GM18868 (cell line): ENCODE results near the gene KIF17.

Source experiments
- ATAC-seq: cut with Tn5 transposase; IDR thresholded peaks from one replicate; pipeline ENCODE4 v1.9.1; 2021; ENCODE audit warnings: mild to moderate bottlenecking, moderate library complexity; ENCODE audit not compliant: unreplicated experiment

KIF17 gene

DNA sequence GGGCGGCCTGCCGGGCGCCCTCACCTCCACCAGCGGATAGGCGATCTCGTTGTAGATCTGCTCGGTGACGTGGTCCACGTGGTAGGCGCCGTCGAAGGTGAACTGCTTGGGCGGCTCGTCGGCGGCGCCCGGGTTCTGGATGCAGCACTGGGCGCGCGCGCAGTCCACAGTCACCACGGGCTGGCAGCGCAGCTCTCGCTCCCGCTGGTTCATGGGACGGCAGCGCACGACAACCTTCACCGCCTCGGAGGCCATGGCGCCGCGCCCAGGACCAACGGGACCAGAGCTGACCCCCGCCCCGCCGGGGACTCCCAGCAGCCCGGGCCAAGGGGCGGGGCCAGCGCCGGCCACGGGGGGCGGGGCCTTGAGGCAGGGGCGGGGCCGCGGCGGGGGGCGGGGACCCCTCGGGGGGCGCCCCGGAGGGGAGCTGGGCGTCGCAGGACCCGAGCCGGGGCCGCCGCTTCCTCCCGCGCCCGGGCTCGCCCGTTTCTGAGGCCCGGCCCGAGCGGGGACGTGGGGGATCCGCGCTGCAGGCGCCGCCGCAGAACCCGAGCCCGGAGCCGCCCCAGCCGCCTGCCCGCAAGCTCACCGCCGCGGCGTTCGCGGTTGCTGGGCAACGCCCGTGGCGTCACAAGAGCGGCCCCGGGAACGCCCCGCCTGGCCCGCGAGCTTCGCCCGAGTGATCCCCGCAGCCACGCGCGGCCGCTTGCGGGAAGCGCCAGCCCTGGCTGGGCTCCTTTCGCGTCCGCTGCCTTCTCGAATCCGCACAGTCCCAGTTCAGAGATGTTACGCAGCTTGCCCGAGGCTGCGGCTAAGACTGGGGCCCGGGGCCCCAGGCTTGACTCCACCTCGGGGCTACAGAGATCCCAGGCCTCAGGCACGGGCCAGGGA, at the start of gene KIF17:
KIF17 (minus strand) TSS at position 556 of the 891 bp plus-strand sequence; CDS start at position 255, 301 bp downstream.
- no peak for ATAC-seq

- ATAC-seq: no peak
These were observed 49.5 kb upstream of the KIF17 start for GRCh38 chr1:20767271-20767670.

DNA sequence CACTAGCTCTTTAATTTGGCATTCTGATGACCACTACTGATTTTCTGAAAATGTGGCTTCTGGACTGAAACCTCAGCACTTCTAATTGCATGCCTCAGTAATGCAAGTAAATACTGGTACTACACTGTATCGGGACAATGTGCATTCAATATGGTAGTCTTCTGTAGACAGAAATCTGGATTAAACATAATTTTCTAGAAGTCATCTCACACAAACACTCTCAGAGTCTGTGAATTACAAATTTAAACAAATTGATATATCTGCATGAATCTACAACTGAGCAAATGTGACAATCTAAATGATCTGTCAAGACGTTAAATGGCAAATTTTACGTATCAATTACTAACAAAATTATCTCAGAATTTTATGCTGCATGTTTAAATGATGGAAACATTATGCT, 45.6 kb upstream of the KIF17 start:
- ATAC-seq: no peak

GRCh38 chr1:20760322-20760721, 42.5 kb upstream of the KIF17 start:
- no peak for ATAC-seq

- no peak for ATAC-seq
These were observed 35.8 kb upstream of the KIF17 start for GRCh38 chr1:20753589-20753988.

DNA sequence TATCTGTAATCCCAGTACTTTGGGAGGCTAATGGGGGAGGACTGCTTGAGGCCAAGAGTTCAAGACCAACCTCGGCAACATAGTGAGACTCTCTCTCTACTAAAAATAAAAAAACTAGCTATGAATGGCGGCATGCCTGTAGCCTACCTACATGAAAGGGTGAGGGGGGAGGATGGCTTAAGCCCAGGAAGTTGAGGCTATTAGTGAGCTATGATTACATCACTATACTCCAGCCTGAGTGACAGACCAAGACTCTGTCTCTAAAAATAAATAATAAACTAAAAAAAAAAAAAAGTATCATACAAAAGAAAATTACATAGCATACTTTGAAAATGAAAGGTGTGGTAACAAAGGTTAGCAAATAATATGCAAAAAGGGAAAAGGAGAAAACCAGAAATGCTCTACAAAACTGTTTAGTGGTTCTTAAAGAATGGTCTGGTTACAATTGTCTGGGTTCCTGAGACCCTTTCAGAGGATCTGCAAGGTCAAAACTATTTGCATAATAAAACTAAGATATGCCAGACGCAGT, 33.7 kb upstream of the KIF17 start:
- no peak for ATAC-seq

GRCh38 chr1:20742671-20743070, 24.9 kb upstream of the KIF17 start:
- ATAC-seq: no peak

DNA sequence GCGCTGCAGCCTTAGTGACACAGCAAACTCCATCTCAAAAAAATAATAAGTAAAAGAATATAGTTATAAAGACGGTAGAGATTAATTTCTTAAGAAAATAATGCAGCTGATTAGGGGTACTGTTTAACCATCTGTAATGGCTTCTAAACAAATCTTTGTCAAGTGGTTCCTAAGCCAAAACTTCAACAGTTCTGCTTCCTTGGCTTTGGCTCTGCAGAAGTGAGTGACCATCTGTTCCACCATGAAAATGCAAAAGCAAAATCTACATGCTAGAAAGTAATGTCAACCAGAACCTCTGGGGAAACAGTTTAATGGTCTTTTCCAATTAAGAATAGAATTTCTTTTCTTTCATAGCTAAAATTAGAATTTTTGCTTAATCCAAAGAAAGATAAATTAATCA, 23.0 kb upstream of the KIF17 start:
- ATAC-seq: no peak

GRCh38 chr1:20739225-20739624, 21.4 kb upstream of the KIF17 start:
- no peak for ATAC-seq

GRCh38 chr1:20735581-20736111, 17.8 kb upstream of the KIF17 start:
- no peak for ATAC-seq

DNA sequence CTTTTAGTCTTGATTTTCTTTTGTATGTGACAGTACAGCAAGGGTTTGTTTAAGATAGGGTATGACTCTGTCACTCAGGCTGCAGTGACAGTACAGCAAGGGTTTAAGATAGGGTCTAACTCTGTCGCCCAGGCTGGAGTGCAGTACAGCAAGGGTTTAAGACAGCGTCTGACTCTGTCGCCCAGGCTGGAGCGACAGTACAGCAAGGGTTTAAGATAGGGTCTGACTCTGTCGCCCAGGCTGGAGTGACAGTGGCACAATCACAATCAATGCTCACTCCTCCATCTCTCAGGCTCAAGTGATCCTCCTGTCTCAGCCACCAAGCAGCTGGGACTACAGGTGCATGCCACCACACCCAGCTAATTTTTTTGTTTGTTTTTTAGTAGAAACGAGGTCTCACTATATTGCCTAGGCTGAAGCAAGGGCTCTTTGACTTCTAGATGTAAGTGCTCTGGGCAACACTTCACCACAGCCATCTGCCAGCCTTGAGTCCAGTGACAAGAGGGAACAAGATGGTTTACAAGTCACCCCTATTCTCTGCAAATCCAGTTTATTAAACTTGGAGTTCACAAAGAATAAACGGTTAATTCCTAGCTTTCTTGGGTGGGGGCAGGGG, 15.7 kb upstream of the KIF17 start:
- peak; percentile 9 for ATAC-seq

- peak; percentile 69 for ATAC-seq
These were observed 15.0 kb upstream of the KIF17 start, which contains the start of gene SH2D5 for GRCh38 chr1:20732588-20733359. SH2D5 (minus strand) TSS chr1:20732703; CDS start chr1:20728044, 4,659 bp downstream.

- peak; percentile 52 for ATAC-seq
These were observed 14.3 kb upstream of the KIF17 start for GRCh38 chr1:20732071-20732587.

- no peak for ATAC-seq
These were observed 13.5 kb upstream of the KIF17 start for GRCh38 chr1:20731057-20731991.

DNA sequence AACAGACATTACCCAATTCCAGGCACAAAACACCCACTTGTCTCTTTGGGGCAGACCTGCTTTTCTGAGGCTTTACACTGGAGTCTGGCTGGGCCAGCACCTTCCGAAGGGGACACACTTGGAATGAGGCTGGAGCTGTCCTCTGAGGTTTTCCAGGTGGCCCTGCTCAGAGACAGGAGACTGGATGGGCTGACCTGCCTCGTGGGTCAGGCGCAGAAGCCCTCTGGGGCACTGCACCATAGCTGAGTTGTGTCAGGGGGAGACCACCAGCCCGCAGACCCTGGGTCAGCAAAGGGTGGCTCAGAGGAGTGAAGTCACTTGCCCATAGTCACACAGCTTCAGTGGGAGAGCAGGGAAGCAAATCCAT, 12.9 kb upstream of the KIF17 start:
- no peak for ATAC-seq

GRCh38 chr1:20729990-20730689, 12.3 kb upstream of the KIF17 start:
- no peak for ATAC-seq

GRCh38 chr1:20729155-20729931, 11.5 kb upstream of the KIF17 start:
- no peak for ATAC-seq
